Measurements from ENCODE around the gene SIRT4. TPM values are rescaled to one million over a fixed set of nuclear protein-coding genes. Genes with fewer than 3 reads are reported as not detected.

SIRT4 gene
- total RNA-seq, 1 experiment from 2014 or later = 2.1 TPM

DNA sequence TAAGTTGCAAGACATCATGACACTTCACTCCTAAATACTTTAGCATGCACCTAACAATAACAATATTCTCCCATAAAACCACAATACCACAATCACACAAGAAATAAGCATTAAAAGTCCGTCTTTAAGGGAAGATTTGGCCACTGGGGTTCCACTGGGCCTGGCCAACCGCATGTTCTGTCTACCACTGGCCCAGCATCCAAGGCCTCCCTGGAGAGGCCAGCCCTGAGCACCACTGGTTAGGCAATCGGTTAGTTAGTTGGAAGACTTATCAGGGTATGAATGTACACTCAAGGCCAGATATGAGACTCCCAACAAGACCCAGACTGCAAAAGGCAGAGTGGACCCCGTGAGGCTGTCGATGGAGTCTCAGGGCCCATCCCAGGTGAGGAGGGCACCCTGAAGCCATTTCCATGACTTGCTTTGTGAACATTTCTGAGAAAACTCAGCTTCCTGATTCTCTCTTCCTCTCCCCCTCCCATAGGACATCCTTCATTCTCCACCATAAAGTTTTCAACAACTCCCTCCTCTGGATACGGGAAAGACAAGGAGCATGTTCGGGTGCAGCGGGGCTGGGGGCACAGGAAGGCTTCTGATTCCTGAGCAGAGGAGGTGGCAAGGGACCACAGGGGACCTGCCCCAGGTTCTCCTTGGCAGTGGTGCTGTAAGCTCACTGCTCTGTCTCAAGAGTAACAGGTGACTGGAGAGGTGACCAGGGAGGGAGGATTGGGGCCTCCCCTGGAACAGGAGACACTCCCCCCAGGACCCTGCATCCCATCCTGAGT is 42.5 kb upstream of the SIRT4 start:
- Histone ChIP-seq H3K23ac (ENCODE audit: insufficient read length, low read depth, low read length) (no peak overlapping the region), H3T11ph (ENCODE audit: low read length) (no peak overlapping the region), H3K9ac (ENCODE audit: extremely low read depth, insufficient read length, low read length) (no peak overlapping the region), H4K20me1 (ENCODE audit: control insufficient read depth, insufficient read depth, insufficient read length) (no peaks in the 10 kb centered on the region), H3K56ac (ENCODE audit: insufficient read length, low read depth, low read length) (no peak overlapping the region), H2BK5ac (ENCODE audit: insufficient read length, low read length) (no peak overlapping the region), H4K8ac (replicated peaks; ENCODE audit: insufficient read length, low read depth, low read length) (no peak overlapping the region), H3K14ac (ENCODE audit: insufficient read depth, low read length) (no peak overlapping the region), H3K27me3 (ENCODE audit: insufficient read depth, low read length) (no peaks in the 10 kb centered on the region), H2AFZ (ENCODE audit: low read length) (no peak overlapping the region), H2BK12ac (ENCODE audit: insufficient read length, low read depth, low read length) (no peak overlapping the region), H3K4me1 (ENCODE audit: insufficient read depth, low read length) (peaks cover 18% of the 10 kb centered on the region), H3K4me2 (ENCODE audit: insufficient read depth, insufficient read length, low read length) (no peak overlapping the region), H3K79me2 (ENCODE audit: insufficient read depth, low read length) (peaks cover 48% of the 10 kb centered on the region; the same call in 1 of the 2 replicates), H3K18ac (ENCODE audit: insufficient read length, low read depth, low read length) (no peak overlapping the region), H2BK15ac (ENCODE audit: low read depth, low read length) (no peak overlapping the region), H3K79me1 (ENCODE audit: insufficient read depth, low read depth, low read length, poor library complexity, severe bottlenecking) (peaks cover 3% of the 10 kb centered on the region), H4K5ac (ENCODE audit: insufficient read length, low read depth, low read length) (no peak overlapping the region), H2BK20ac (ENCODE audit: low read depth, low read length, poor library complexity, severe bottlenecking) (no peak overlapping the region), H3K23me2 (ENCODE audit: insufficient read length, low read depth, low read length, poor library complexity, severe bottlenecking) (peaks cover 3% of the 10 kb centered on the region), H3K27ac (ENCODE audit: insufficient read length, low read depth, low read length) (no peak overlapping the region), H4K91ac (ENCODE audit: insufficient read length, low read depth, low read length) (no peak overlapping the region), H3K4ac (ENCODE audit: low read depth, low read length) (no peak overlapping the region), H2BK120ac (ENCODE audit: low read depth, low read length, poor library complexity, severe bottlenecking) (no peak overlapping the region), H2AK5ac (ENCODE audit: insufficient read length, low read length) (no peak overlapping the region), H3K9me3 (ENCODE audit: control insufficient read depth, low read depth, low read length) (no peaks in the 10 kb centered on the region)
- 100% methylated on average over 1 of the region's 8 CpGs for WGBS (ENCODE audit: extremely low coverage, insufficient read length, low lambda C conversion rate)
- peaks cover 2 to 17% (median 12%) of the 10 kb centered on the region in 3 experiments; a peak in 6 of 7 replicates for H3K36me3 Mint-ChIP-seq (ENCODE audit: insufficient read depth in 1 of 3, low read depth in 3 of 3)
- TF ChIP-seq, protein P1, sequence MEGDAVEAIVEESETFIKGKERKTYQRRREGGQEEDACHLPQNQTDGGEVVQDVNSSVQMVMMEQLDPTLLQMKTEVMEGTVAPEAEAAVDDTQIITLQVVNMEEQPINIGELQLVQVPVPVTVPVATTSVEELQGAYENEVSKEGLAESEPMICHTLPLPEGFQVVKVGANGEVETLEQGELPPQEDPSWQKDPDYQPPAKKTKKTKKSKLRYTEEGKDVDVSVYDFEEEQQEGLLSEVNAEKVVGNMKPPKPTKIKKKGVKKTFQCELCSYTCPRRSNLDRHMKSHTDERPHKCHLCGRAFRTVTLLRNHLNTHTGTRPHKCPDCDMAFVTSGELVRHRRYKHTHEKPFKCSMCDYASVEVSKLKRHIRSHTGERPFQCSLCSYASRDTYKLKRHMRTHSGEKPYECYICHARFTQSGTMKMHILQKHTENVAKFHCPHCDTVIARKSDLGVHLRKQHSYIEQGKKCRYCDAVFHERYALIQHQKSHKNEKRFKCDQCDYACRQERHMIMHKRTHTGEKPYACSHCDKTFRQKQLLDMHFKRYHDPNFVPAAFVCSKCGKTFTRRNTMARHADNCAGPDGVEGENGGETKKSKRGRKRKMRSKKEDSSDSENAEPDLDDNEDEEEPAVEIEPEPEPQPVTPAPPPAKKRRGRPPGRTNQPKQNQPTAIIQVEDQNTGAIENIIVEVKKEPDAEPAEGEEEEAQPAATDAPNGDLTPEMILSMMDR (conservative IDR thresholded peaks at IDR 0.05) = no peak
- H3K4me1 Mint-ChIP-seq = peaks cover 61 to 66% of the 10 kb centered on the region in 2 experiments
- no peak overlapping the region for H3K4me3 Mint-ChIP-seq
- H3K27ac Mint-ChIP-seq = peak overlapping the region in 2 of 3 experiments; percentile 26 to 94; a peak in 3 of 7 replicates
- no peaks in the 10 kb centered on the region for H3K9me3 Mint-ChIP-seq
- DNase-seq = peak; percentile 26
- no peaks in the 10 kb centered on the region for H3K27me3 Mint-ChIP-seq (ENCODE audit: low read depth)

Measured in H9 (cell line).